Liver (tissue), 9 donors: ENCODE results near the gene MSL3. TPM values are rescaled to one million over a fixed set of nuclear protein-coding genes. Genes with fewer than 3 reads are reported as not detected.
A peak's percentile ranks its signal among the peaks of the same experiment; 100 is the strongest.

Experiments
- DNase-seq: peaks from one replicate; pipeline ENCODE4 v3.0.0-alpha.2; 2017; ENCODE audit warnings: low spot score
- H3K27ac ChIP-seq, 2 donors: one replicate each; pipeline ENCODE4 v1.7.0; 2013; ENCODE audit warnings: inconsistent platforms in 2 of 2, low read length in 2 of 2, control low read depth in 1 of 2, low read depth in 1 of 2, mild to moderate bottlenecking in 1 of 2
- H3K27me3 ChIP-seq, 4 donors: one replicate each; pipeline versions ENCODE4 v1.6.1 to v1.7.0; 2013; ENCODE audit warnings: low read length in 3 of 4, inconsistent platforms in 1 of 4, mild to moderate bottlenecking in 1 of 4, moderate library complexity in 1 of 4; ENCODE audit not compliant: control insufficient read depth in 4 of 4, insufficient read depth in 4 of 4
- H3K36me3 ChIP-seq, 4 donors: one replicate each; pipeline versions ENCODE4 v1.6.1 to v1.7.0; 2013; ENCODE audit warnings: low read length in 3 of 4, mild to moderate bottlenecking in 3 of 4, low read depth in 1 of 4, moderate library complexity in 1 of 4; ENCODE audit not compliant: control insufficient read depth in 4 of 4, insufficient read depth in 3 of 4
- H3K4me1 ChIP-seq, 4 donors: one replicate each; pipeline versions ENCODE4 v1.6.1 to v1.7.0; 2013; ENCODE audit warnings: low read length in 3 of 4, mild to moderate bottlenecking in 3 of 4, moderate library complexity in 1 of 4; ENCODE audit not compliant: control insufficient read depth in 4 of 4, insufficient read depth in 4 of 4
- H3K4me3 ChIP-seq, 3 donors: one replicate each; pipeline versions ENCODE4 v1.6.1 to v1.7.0; 2013; ENCODE audit warnings: low read length in 3 of 3, control low read depth in 1 of 3, low read depth in 1 of 3, mild to moderate bottlenecking in 1 of 3
- H3K9ac ChIP-seq, 2 donors: one replicate each; pipeline ENCODE4 v1.7.0; 2013; ENCODE audit warnings: low read length in 2 of 2, mild to moderate bottlenecking in 2 of 2, moderate library complexity in 2 of 2, control low read depth in 1 of 2, low read depth in 1 of 2
- H3K9me3 ChIP-seq, 4 donors: one replicate each; pipeline versions ENCODE4 v1.6.1 to v1.7.0; 2013; ENCODE audit warnings: low read length in 3 of 4; ENCODE audit not compliant: control insufficient read depth in 4 of 4
- ATF3 ChIP-seq: IDR thresholded peaks from 2 replicates; pipeline ENCODE4 v1.6.1; 2016; ENCODE audit warnings: antibody characterized with exemption
- CTCF ChIP-seq: fragments of 150-350 bp; IDR thresholded peaks from 2 replicates; pipeline ENCODE4 v1.5.1; 2017; ENCODE audit warnings: improper control_type of control experiment, low read depth, low read length; ENCODE audit not compliant: missing input control
- EGR1 ChIP-seq, 2 donors: IDR thresholded peaks; 2 replicates each; pipeline ENCODE4 v1.6.1; 2016 to 2018; ENCODE audit warnings: antibody characterized with exemption in 2 of 2, low read depth in 2 of 2
- FOXA1 ChIP-seq: IDR thresholded peaks from 2 replicates; pipeline ENCODE4 v1.6.1; 2016; ENCODE audit warnings: antibody characterized with exemption
- FOXA2 ChIP-seq: IDR thresholded peaks from 2 replicates; pipeline ENCODE4 v1.6.1; 2016; ENCODE audit warnings: antibody characterized with exemption
- GABPA ChIP-seq, 2 donors: IDR thresholded peaks in 1 of 2; conservative IDR thresholded peaks in 1 of 2; 2 replicates each; pipeline ENCODE4 v1.6.1; 2016; ENCODE audit warnings: antibody characterized with exemption in 2 of 2, mild to moderate bottlenecking in 1 of 2, moderate library complexity in 1 of 2
- HNF4A ChIP-seq, 2 donors: conservative IDR thresholded peaks; 2 replicates each; pipeline ENCODE4 v1.6.1; 2016; ENCODE audit warnings: antibody characterized with exemption in 2 of 2, mild to moderate bottlenecking in 2 of 2
- HNF4G ChIP-seq: IDR thresholded peaks from 2 replicates; pipeline ENCODE4 v1.6.1; 2016; ENCODE audit warnings: antibody characterized with exemption
- JUND ChIP-seq, 2 donors: IDR thresholded peaks; 2 replicates each; pipeline ENCODE4 v1.6.1; 2016; ENCODE audit warnings: antibody characterized with exemption in 2 of 2
- MAX ChIP-seq: IDR thresholded peaks from 2 replicates; pipeline ENCODE4 v1.6.1; 2016; ENCODE audit warnings: antibody characterized with exemption
- NR2F2 ChIP-seq: IDR thresholded peaks from 2 replicates; pipeline ENCODE4 v1.6.1; 2016; ENCODE audit warnings: antibody characterized with exemption
- RAD21 ChIP-seq, 2 donors: IDR thresholded peaks; 2 replicates each; pipeline ENCODE4 v1.6.1; 2016; ENCODE audit warnings: antibody characterized with exemption in 2 of 2, mild to moderate bottlenecking in 2 of 2
- RXRA ChIP-seq, 2 donors: IDR thresholded peaks; 2 replicates each; pipeline ENCODE4 v1.6.1; 2017 to 2018; ENCODE audit warnings: antibody characterized with exemption in 2 of 2, mild to moderate bottlenecking in 1 of 2
- SP1 ChIP-seq: IDR thresholded peaks from 2 replicates; pipeline ENCODE4 v1.6.1; 2018; ENCODE audit warnings: antibody characterized with exemption, mild to moderate bottlenecking
- TAF1 ChIP-seq: conservative IDR thresholded peaks from 2 replicates; pipeline ENCODE4 v1.6.1; 2016; ENCODE audit warnings: antibody characterized with exemption, mild to moderate bottlenecking
- YY1 ChIP-seq: IDR thresholded peaks from 2 replicates; pipeline ENCODE4 v1.6.1; 2016; ENCODE audit warnings: antibody characterized with exemption, mild to moderate bottlenecking
- WGBS: extraction: QIAGEN DNeasy Blood & Tissue Kit; methylation state at CpG from one replicate; pipeline ENCODE4 v1.1.7; 2013; 5-methylcytosine and 5-hydroxymethylcytosine counted together
- polyA plus RNA-seq, 2 donors: library from polyadenylated mRNA; stranded (reverse) in 1 of 2; unstranded in 1 of 2; fragments of 200-250 nt in 1 of 2; fragments of >200 nt in 1 of 2; fragmentation: Nextera tagmentation in 1 of 2; extraction: Ambion mirVana in 1 of 2; gene quantifications; one replicate each; pipeline versions ENCODE4 v1.2.1 to v1.2.3, GENCODE V29; 2013 to 2015
- total RNA-seq, 2 donors: library from RNA; depleted of rRNA; stranded (reverse); fragments of >200 nt; gene quantifications; one replicate each; pipeline ENCODE4 v1.2.3, GENCODE V29; 2014
- TF ChIP-seq, protein P1 (sequence below): IDR thresholded peaks from 2 replicates; pipeline ENCODE4 v1.6.1; 2016; ENCODE audit warnings: antibody characterized with exemption, mild to moderate bottlenecking
- TF ChIP-seq, protein P2 (sequence below): IDR thresholded peaks from 2 replicates; pipeline ENCODE4 v1.6.1; 2016; ENCODE audit warnings: antibody characterized with exemption
- donor health status: healthy.
- donor health status: healthy.
- donor health status: healthy.
- donor health status: healthy.
- donor health status: healthy.

MSL3 gene
- total and polyA plus RNA-seq, 4 donors, result 7.3 to 13.6 (median 8.9) TPM

- no peak for DNase-seq
- H3K9ac ChIP-seq, result no peak overlapping the region
- 63% methylated on average over 5 of the region's 5 CpGs for WGBS
Measured at GRCh38 chrX:11786862-11787261, 28.8 kb downstream of the MSL3 start.

DNA sequence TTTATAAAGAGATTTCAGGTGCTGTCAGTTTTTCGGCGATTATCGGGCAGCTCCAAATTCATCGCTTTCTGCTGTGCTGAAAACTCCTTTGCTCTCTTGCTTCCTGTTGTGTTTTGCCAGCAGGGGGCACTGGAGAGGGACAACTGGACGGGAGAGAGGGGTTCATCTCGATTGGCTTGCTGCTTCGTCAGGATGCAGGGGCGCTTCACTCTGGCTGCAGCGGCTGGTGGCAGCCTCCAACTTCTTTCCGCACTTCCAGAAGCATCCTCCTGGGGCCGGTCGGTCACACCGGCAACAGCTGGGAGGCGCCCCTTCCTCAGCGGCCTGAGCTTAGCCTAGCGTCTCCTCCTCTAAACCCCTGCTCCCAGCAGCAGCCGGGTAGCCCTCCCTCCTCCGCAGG, 29.5 kb downstream of the MSL3 start:
- DNase-seq, result peak; percentile 54
- H3K27me3 ChIP-seq, result no peaks in the 10 kb centered on the region
- no peak overlapping the region for H3K27ac ChIP-seq
- WGBS, result 24% methylated on average over 18 of the region's 18 CpGs
- TF ChIP-seq YY1 (no peak), RAD21 (IDR thresholded peaks at IDR 0.05) (peak; percentile 26 to 57), FOXA2 (no peak), CTCF (peak; percentile 15), MAX (no peak)
- no peak overlapping the region for H3K9ac ChIP-seq
- H3K4me1 ChIP-seq, result no peaks in the 10 kb centered on the region
- H3K36me3 ChIP-seq, result no peaks in the 10 kb centered on the region
- no peaks in the 10 kb centered on the region for H3K9me3 ChIP-seq
- H3K4me3 ChIP-seq, result no peak overlapping the region

More at GRCh38 chrX:11786862-11787261, 28.8 kb downstream of the MSL3 start:
- Histone ChIP-seq H3K27ac (no peak overlapping the region), H3K9me3 (no peaks in the 10 kb centered on the region), H3K36me3 (no peaks in the 10 kb centered on the region), H3K4me3 (no peak overlapping the region), H3K4me1 (no peaks in the 10 kb centered on the region), H3K27me3 (no peaks in the 10 kb centered on the region)
- TF ChIP-seq JUND (IDR thresholded peaks at IDR 0.05), result no peak
- TF ChIP-seq TAF1, result no peak
- no peak for TF ChIP-seq ATF3
- no peak for TF ChIP-seq HNF4A (conservative IDR thresholded peaks at IDR 0.05)
- TF ChIP-seq MAX, result no peak
- TF ChIP-seq RXRA (IDR thresholded peaks at IDR 0.05), result no peak
- TF ChIP-seq FOXA1, result no peak
- no peak for TF ChIP-seq NR2F2
- no peak for TF ChIP-seq GABPA (IDR thresholded peaks at IDR 0.05 in 1 of 2, conservative IDR thresholded peaks at IDR 0.05 in 1 of 2)
- no peak for TF ChIP-seq YY1
- TF ChIP-seq RAD21 (IDR thresholded peaks at IDR 0.05), result no peak
- TF ChIP-seq, protein P1, sequence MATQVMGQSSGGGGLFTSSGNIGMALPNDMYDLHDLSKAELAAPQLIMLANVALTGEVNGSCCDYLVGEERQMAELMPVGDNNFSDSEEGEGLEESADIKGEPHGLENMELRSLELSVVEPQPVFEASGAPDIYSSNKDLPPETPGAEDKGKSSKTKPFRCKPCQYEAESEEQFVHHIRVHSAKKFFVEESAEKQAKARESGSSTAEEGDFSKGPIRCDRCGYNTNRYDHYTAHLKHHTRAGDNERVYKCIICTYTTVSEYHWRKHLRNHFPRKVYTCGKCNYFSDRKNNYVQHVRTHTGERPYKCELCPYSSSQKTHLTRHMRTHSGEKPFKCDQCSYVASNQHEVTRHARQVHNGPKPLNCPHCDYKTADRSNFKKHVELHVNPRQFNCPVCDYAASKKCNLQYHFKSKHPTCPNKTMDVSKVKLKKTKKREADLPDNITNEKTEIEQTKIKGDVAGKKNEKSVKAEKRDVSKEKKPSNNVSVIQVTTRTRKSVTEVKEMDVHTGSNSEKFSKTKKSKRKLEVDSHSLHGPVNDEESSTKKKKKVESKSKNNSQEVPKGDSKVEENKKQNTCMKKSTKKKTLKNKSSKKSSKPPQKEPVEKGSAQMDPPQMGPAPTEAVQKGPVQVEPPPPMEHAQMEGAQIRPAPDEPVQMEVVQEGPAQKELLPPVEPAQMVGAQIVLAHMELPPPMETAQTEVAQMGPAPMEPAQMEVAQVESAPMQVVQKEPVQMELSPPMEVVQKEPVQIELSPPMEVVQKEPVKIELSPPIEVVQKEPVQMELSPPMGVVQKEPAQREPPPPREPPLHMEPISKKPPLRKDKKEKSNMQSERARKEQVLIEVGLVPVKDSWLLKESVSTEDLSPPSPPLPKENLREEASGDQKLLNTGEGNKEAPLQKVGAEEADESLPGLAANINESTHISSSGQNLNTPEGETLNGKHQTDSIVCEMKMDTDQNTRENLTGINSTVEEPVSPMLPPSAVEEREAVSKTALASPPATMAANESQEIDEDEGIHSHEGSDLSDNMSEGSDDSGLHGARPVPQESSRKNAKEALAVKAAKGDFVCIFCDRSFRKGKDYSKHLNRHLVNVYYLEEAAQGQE, result no peak
- TF ChIP-seq, protein P2, sequence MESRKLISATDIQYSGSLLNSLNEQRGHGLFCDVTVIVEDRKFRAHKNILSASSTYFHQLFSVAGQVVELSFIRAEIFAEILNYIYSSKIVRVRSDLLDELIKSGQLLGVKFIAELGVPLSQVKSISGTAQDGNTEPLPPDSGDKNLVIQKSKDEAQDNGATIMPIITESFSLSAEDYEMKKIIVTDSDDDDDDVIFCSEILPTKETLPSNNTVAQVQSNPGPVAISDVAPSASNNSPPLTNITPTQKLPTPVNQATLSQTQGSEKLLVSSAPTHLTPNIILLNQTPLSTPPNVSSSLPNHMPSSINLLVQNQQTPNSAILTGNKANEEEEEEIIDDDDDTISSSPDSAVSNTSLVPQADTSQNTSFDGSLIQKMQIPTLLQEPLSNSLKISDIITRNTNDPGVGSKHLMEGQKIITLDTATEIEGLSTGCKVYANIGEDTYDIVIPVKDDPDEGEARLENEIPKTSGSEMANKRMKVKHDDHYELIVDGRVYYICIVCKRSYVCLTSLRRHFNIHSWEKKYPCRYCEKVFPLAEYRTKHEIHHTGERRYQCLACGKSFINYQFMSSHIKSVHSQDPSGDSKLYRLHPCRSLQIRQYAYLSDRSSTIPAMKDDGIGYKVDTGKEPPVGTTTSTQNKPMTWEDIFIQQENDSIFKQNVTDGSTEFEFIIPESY, result no peak
- no peak for TF ChIP-seq EGR1 (IDR thresholded peaks at IDR 0.05; ENCODE audit: low read depth in 2 of 2)
- TF ChIP-seq SP1, result no peak
- no peak for TF ChIP-seq HNF4G
